Ascending aorta (tissue), 2 donors: ENCODE data around the gene ATAD1. TPM values are rescaled to one million over a fixed set of nuclear protein-coding genes. Genes with fewer than 3 reads are reported as not detected.

ENCODE experiments used
- DNase-seq, 2 donors: peaks; one replicate each; pipeline ENCODE4 v3.0.0-alpha.2; 2019; ENCODE audit warnings: low spot score in 2 of 2
- H3K27ac ChIP-seq, 2 donors: fragments of 200-600 bp; sonication (generic); one replicate each; pipeline ENCODE4 v1.5.1; 2016 to 2017; ENCODE audit warnings: mild to moderate bottlenecking in 1 of 2
- H3K27me3 ChIP-seq: fragments of 200-600 bp; sonication (generic); one replicate; pipeline ENCODE4 v1.5.1; 2017
- H3K36me3 ChIP-seq, 2 donors: fragments of 200-600 bp; sonication (generic); one replicate each; pipeline ENCODE4 v1.5.1; 2016
- H3K4me1 ChIP-seq, 2 donors: fragments of 200-600 bp; sonication (generic); one replicate each; pipeline ENCODE4 v1.5.1; 2016 to 2017; ENCODE audit warnings: mild to moderate bottlenecking in 1 of 2
- H3K4me3 ChIP-seq, 2 donors: fragments of 200-600 bp; sonication (generic); one replicate each; pipeline ENCODE4 v1.5.1; 2016 to 2017; ENCODE audit warnings: mild to moderate bottlenecking in 1 of 2
- H3K9me3 ChIP-seq, 2 donors: fragments of 200-600 bp; sonication (generic); one replicate each; pipeline ENCODE4 v1.5.1; 2016
- intact Hi-C: fragments of 100-400 bp; cut with DNase I; formaldehyde crosslinking; loops from one replicate; pipeline ENCODE4 v1.15.1; 2023
- total RNA-seq: library from RNA; depleted of rRNA; stranded (reverse); fragments of >200 nt; gene quantifications from one replicate; pipeline ENCODE4 v1.1.0, GENCODE V29; 2016
- TF ChIP-seq, protein P1 (sequence below), 3 experiments: fragments of 200-600 bp in 2 of 3; fragments of 450-650 bp in 1 of 3; sonication (generic) in 2 of 3; IDR thresholded peaks; one replicate each; pipeline ENCODE4 v1.5.1; 2016 to 2019; ENCODE audit warnings: antibody characterized with exemption in 3 of 3, mild to moderate bottlenecking in 1 of 3, moderate library complexity in 1 of 3

The ATAD1 gene
- total RNA-seq, 1 donor from 2014 or later = 22.1 TPM

DNA sequence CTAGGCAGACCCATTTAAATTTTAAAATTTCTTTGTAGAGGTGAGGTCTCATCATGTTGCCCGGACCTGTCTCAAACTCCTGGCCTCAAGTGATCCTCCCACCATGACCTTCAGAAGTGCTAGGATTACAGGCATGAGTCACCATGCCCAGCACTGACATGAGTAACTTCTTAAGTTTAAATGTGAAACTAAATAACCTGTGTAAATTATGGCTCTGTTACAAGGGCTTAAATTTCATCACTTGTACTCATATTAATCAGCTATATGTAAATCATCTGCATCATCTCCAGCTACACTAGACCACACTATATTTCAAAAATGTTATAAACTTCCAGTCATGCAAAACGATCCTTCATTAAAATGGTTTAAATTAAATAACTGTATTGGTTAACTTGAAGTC, 56.1 kb downstream of the ATAD1 start:
- no peak for DNase-seq
- Histone ChIP-seq H3K4me1 (no peaks in the 10 kb centered on the region), H3K27ac (no peak overlapping the region), H3K9me3 (no peaks in the 10 kb centered on the region), H3K27me3 (no peaks in the 10 kb centered on the region), H3K36me3 (peaks cover 3 to 14% of the 10 kb centered on the region in 2 donors), H3K4me3 (no peak overlapping the region)
- intact Hi-C loops = no loop called here
- TF ChIP-seq, protein P1, sequence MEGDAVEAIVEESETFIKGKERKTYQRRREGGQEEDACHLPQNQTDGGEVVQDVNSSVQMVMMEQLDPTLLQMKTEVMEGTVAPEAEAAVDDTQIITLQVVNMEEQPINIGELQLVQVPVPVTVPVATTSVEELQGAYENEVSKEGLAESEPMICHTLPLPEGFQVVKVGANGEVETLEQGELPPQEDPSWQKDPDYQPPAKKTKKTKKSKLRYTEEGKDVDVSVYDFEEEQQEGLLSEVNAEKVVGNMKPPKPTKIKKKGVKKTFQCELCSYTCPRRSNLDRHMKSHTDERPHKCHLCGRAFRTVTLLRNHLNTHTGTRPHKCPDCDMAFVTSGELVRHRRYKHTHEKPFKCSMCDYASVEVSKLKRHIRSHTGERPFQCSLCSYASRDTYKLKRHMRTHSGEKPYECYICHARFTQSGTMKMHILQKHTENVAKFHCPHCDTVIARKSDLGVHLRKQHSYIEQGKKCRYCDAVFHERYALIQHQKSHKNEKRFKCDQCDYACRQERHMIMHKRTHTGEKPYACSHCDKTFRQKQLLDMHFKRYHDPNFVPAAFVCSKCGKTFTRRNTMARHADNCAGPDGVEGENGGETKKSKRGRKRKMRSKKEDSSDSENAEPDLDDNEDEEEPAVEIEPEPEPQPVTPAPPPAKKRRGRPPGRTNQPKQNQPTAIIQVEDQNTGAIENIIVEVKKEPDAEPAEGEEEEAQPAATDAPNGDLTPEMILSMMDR (IDR thresholded peaks at IDR 0.05) = no peak

DNA sequence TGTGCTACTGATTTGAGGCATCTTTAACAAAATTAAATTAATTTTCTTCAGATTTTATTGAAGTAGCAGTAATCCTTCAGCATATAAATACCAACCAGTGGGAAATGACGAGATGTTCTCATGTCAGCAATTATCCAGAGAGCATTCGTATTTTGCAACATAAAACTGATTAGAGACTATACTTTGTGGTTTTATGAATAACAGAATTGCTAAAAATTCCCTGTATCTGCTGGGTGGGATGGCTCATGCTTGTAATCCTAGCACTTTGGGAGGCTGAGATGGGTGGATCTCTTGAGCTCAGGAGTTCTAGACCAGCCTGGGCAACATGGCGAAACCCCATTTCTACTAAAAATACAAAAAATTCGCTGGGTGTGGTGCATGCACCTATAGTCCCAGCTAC, 56.9 kb downstream of the ATAD1 start:
- H3K9me3 ChIP-seq = no peaks in the 10 kb centered on the region
- no peak for DNase-seq
- no peak overlapping the region for H3K4me3 ChIP-seq
- TF ChIP-seq, protein P1 (IDR thresholded peaks at IDR 0.05) = no peak
- H3K36me3 ChIP-seq = peaks cover 3 to 12% of the 10 kb centered on the region in 2 donors
- intact Hi-C loops = no loop called here
- H3K27ac ChIP-seq = no peak overlapping the region
- no peaks in the 10 kb centered on the region for H3K27me3 ChIP-seq
- no peaks in the 10 kb centered on the region for H3K4me1 ChIP-seq

DNA sequence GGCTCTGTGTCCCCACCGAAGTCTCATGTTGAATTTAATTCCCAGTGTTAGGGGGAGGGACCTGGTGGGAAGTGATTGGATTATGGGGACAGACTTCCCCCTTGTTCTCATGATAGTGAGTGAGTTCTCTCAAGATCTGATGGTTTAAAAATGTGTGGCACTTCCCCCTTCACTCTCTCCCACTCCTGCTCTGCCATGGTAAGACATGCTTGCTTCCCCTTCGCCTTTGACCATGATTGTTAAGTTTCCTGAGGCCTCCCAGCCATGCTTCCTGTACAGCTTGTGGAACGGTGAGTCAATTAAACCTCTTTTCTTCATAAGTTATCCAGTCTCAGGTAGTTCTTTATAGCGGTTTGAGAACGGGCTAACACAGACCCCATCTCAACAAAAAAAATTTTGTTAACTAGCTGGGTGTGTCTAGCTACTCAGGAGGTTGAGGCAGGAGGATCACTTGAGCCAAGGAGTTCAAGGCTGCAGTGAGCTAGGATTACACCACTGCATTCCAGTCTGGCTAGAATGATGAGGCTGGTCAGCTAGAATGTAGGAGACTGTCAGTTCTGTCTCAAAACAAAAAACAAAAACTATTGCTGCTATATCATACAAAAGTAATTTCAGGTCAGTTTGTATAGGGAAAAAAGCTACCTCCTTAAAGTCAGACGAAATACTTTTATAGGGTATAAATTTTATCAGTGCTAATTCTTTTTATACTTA, 57.7 kb downstream of the ATAD1 start:
- no peak overlapping the region for H3K4me3 ChIP-seq
- peaks cover 4 to 17% of the 10 kb centered on the region in 2 donors for H3K36me3 ChIP-seq
- H3K27ac ChIP-seq = no peak overlapping the region
- TF ChIP-seq, protein P1 (IDR thresholded peaks at IDR 0.05) = no peak
- no peaks in the 10 kb centered on the region for H3K9me3 ChIP-seq
- H3K27me3 ChIP-seq = no peaks in the 10 kb centered on the region
- DNase-seq = no peak
- intact Hi-C loops = no loop called here
- H3K4me1 ChIP-seq = no peaks in the 10 kb centered on the region

DNA sequence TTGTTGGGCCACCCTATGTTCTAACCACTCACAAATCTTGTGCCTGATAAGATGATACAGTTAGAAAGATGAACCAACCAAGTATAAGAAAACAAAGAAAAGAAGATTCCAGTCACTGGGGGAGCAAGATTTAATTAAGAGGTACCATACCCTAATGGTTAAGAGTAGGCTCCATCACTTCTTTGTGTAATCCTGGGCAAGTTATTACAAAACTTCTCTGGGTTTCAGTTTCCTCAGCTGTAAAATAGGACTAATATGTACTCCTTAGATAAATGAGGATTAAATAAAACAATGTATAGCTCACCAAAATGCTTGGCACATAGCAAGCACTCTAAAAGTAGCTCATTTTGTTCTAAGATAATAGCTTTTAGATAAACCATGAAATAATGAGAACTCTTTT, 58.5 kb downstream of the ATAD1 start:
- Histone ChIP-seq H3K27me3 (no peaks in the 10 kb centered on the region), H3K4me1 (no peaks in the 10 kb centered on the region), H3K9me3 (no peaks in the 10 kb centered on the region), H3K4me3 (no peak overlapping the region), H3K27ac (no peak overlapping the region), H3K36me3 (peaks cover 4 to 20% of the 10 kb centered on the region in 2 donors)
- TF ChIP-seq, protein P1 (IDR thresholded peaks at IDR 0.05) = no peak
- DNase-seq = no peak
- intact Hi-C loops = no loop called here

DNA sequence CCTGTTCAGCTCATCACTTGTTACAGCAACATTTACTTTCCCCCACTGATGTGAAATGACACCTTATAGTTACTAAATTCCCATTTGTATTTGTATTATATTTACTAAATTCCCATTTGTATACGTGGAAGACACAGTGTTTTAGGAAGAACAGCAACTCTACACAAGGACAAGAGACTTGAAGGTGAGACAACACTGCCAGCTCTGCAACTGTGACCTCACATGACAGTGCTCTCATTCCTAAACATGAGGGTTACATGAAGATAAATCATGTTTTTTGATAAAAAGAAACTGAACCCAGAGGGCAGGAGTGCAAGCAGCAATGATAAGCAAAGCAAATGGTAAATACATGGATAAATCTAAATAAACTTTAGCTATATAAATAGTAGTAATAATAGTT, 60.3 kb downstream of the ATAD1 start:
- Histone ChIP-seq H3K4me1 (no peaks in the 10 kb centered on the region), H3K27me3 (no peaks in the 10 kb centered on the region), H3K4me3 (no peak overlapping the region), H3K9me3 (no peaks in the 10 kb centered on the region), H3K36me3 (peaks cover 4 to 18% of the 10 kb centered on the region in 2 donors), H3K27ac (no peak overlapping the region)
- TF ChIP-seq, protein P1 (IDR thresholded peaks at IDR 0.05) = no peak
- intact Hi-C loops = no loop called here
- DNase-seq = no peak
